GM23248 (cell line): Measurements from ENCODE around the gene OGFOD2. TPM values are rescaled to one million over a fixed set of nuclear protein-coding genes. Genes with fewer than 3 reads are reported as not detected.
A peak's percentile ranks its signal among the peaks of the same experiment; 100 is the strongest.
"Not testable (repeated sequence)": the region's sequence is repeated elsewhere in the genome, so short reads cannot be mapped to it uniquely, and the experiment has no call there.

Experiments used
- DNase-seq: peaks from one replicate; pipeline ENCODE4 v3.0.0-alpha.2; 2015
- H2AFZ ChIP-seq: fragments of 200-600 bp; sonication (generic); 2 replicates; pipeline ENCODE4 v1.6.1; 2016; ENCODE audit warnings: antibody characterized with exemption
- H3F3A ChIP-seq: fragments of 200-600 bp; sonication (generic); 2 replicates; pipeline ENCODE4 v1.6.1; 2016; ENCODE audit warnings: mild to moderate bottlenecking, antibody characterized with exemption, mixed run types; ENCODE audit not compliant: insufficient read depth
- H3K27ac ChIP-seq: fragments of 200-600 bp; sonication (generic); 2 replicates; pipeline ENCODE4 v1.5.1; 2016; ENCODE audit warnings: mild to moderate bottlenecking
- H3K27me3 ChIP-seq: fragments of 200-600 bp; sonication (generic); replicated peaks from 2 replicates; pipeline ENCODE4 v1.6.1; 2016; ENCODE audit warnings: mild to moderate bottlenecking; ENCODE audit not compliant: insufficient read depth
- H3K36me3 ChIP-seq: fragments of 200-600 bp; sonication (generic); 2 replicates; pipeline ENCODE4 v1.6.1; 2016; ENCODE audit warnings: low read depth, mild to moderate bottlenecking
- H3K4me1 ChIP-seq: fragments of 200-600 bp; sonication (generic); 2 replicates; pipeline ENCODE4 v1.6.1; 2016; ENCODE audit warnings: mild to moderate bottlenecking; ENCODE audit not compliant: insufficient read depth
- H3K4me2 ChIP-seq: fragments of 200-600 bp; sonication (generic); one replicate; pipeline ENCODE4 v1.6.1; 2016; ENCODE audit warnings: mild to moderate bottlenecking; ENCODE audit not compliant: unreplicated experiment
- H3K4me3 ChIP-seq: fragments of 200-600 bp; sonication (generic); 2 replicates; pipeline ENCODE4 v1.5.1; 2016; ENCODE audit warnings: mild to moderate bottlenecking
- H3K79me2 ChIP-seq: fragments of 200-600 bp; sonication (generic); 2 replicates; pipeline ENCODE4 v1.6.1; 2016; ENCODE audit warnings: mild to moderate bottlenecking; ENCODE audit not compliant: insufficient read depth
- H3K9ac ChIP-seq: fragments of 200-600 bp; sonication (generic); 2 replicates; pipeline ENCODE4 v1.6.1; 2016; ENCODE audit warnings: mild to moderate bottlenecking
- H3K9me2 ChIP-seq: fragments of 200-600 bp; sonication (generic); 2 replicates; pipeline ENCODE4 v1.6.1; 2016; ENCODE audit warnings: mixed run types, mild to moderate bottlenecking, moderate library complexity; ENCODE audit not compliant: insufficient read depth
- H3K9me3 ChIP-seq: fragments of 200-600 bp; sonication (generic); one replicate; pipeline ENCODE4 v1.6.1; 2017; ENCODE audit warnings: low read depth
- H4K20me1 ChIP-seq: fragments of 200-600 bp; sonication (generic); 2 replicates; pipeline ENCODE4 v1.6.0; 2016; ENCODE audit not compliant: insufficient read depth
- EZH2 ChIP-seq: fragments of 200-600 bp; sonication (generic); IDR thresholded peaks from 2 replicates; pipeline ENCODE4 v1.6.1; 2018; ENCODE audit warnings: antibody characterized with exemption, mild to moderate bottlenecking; ENCODE audit not compliant: insufficient read depth, poor library complexity, severe bottlenecking
- EZH2phosphoT487 ChIP-seq: fragments of 200-600 bp; sonication (generic); IDR thresholded peaks from 2 replicates; pipeline ENCODE4 v1.6.1; 2018; ENCODE audit warnings: antibody characterized with exemption, moderate library complexity, mild to moderate bottlenecking, low read depth; ENCODE audit not compliant: insufficient read depth
- WGBS, 2 experiments: methylation state at CpG; one replicate each; pipeline ENCODE4 v1.1.6; 2015 to 2017; ENCODE audit warnings: low lambda C conversion rate in 2 of 2, low coverage in 1 of 2; ENCODE audit errors: missing lambda C conversion rate in 2 of 2; 5-methylcytosine and 5-hydroxymethylcytosine counted together
- in situ Hi-C: fragments of 300-500 bp; cut with MboI; formaldehyde crosslinking; loops from 2 replicates; pipeline ENCODE4 v1.15.0; 2020
- polyA plus RNA-seq: library from polyadenylated mRNA; unstranded; fragments of >200 nt; fragmentation: Nextera tagmentation; extraction: Ambion mirVana; gene quantifications from 2 replicates; pipeline ENCODE4 v1.2.1, GENCODE V29; 2016
- total RNA-seq: library from RNA; depleted of rRNA; stranded (reverse); fragments of >200 nt; shearing (Covaris generic); gene quantifications from 2 replicates; pipeline ENCODE4 v1.2.3, GENCODE V29; 2014

Gene OGFOD2
- total and polyA plus RNA-seq, 2 experiments from 2014 or later = 11.9 to 12.8 TPM

DNA sequence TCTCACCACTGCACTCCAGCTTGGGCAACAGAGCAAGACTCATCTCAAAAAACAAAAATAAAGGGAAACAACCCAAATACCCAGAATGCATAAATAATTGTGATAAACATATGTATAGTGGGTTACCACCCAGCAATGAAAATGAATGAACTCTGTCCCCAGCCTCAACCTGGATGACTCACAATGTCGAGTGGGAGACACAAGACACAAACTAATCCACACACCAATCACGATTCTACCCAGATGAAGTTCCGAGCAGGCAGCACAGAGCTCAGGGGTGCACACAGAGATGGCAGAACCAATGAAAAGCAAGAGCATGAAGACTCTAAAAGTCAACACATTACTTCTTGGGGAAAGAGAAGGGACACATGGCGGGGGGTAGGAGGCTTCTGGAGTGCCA lies 35.9 kb upstream of the OGFOD2 start:
- no peaks in the 10 kb centered on the region for H3K79me2 ChIP-seq
- DNase-seq = no peak
- H3K9ac ChIP-seq = no peak overlapping the region
- H3K27me3 ChIP-seq = no peaks in the 10 kb centered on the region
- no peak overlapping the region for H2AFZ ChIP-seq
- in situ Hi-C loops = no loop called here
- H3K36me3 ChIP-seq = no peaks in the 10 kb centered on the region
- no peaks in the 10 kb centered on the region for H3K9me2 ChIP-seq
- 87 to 93% methylated on average over 4 of the region's 4 CpGs for WGBS, 2 experiments
- no peak overlapping the region for H3K4me3 ChIP-seq
- no peak overlapping the region for H3K4me2 ChIP-seq
- H3K9me3 ChIP-seq = no peaks in the 10 kb centered on the region
- H3K27ac ChIP-seq = no peak overlapping the region
- H4K20me1 ChIP-seq = no peaks in the 10 kb centered on the region
- TF ChIP-seq EZH2 (no peak), EZH2phosphoT487 (no peak)
- H3F3A ChIP-seq = no peaks in the 10 kb centered on the region
- no peaks in the 10 kb centered on the region; the same call in 1 of the 2 replicates for H3K4me1 ChIP-seq

GRCh38 chr12:122941351-122941750 lies 33.7 kb upstream of the OGFOD2 start:
- not testable (repeated sequence) for H3K9ac ChIP-seq
- WGBS, 2 experiments = 91 to 92% methylated on average over 4 to 5 of the region's 5 CpGs

GRCh38 chr12:122942637-122943036 lies 32.4 kb upstream of the OGFOD2 start:
- H4K20me1 ChIP-seq = no peaks in the 10 kb centered on the region
- H3K27ac ChIP-seq = no peak overlapping the region
- no peaks in the 10 kb centered on the region for H3K79me2 ChIP-seq
- no peak overlapping the region for H2AFZ ChIP-seq
- H3K9me2 ChIP-seq = no peaks in the 10 kb centered on the region
- no peak overlapping the region for H3K4me2 ChIP-seq
- H3K9me3 ChIP-seq = no peaks in the 10 kb centered on the region
- no peaks in the 10 kb centered on the region for H3K36me3 ChIP-seq
- H3K4me1 ChIP-seq = peaks cover 28% of the 10 kb centered on the region
- 93 to 100% methylated on average over 2 of the region's 2 CpGs for WGBS, 2 experiments
- in situ Hi-C loops = no loop called here
- no peak for TF ChIP-seq EZH2phosphoT487
- TF ChIP-seq EZH2 = no peak
- H3K27me3 ChIP-seq = no peaks in the 10 kb centered on the region
- H3F3A ChIP-seq = peaks cover 6% of the 10 kb centered on the region
- DNase-seq = no peak
- H3K9ac ChIP-seq = no peak overlapping the region
- no peak overlapping the region for H3K4me3 ChIP-seq

More at GRCh38 chr12:122941351-122941750, 33.7 kb upstream of the OGFOD2 start:
- H4K20me1 ChIP-seq, H3K9me3 ChIP-seq, H3F3A ChIP-seq, H3K9me2 ChIP-seq, H3K27ac ChIP-seq, H3K36me3 ChIP-seq, H3K27me3 ChIP-seq, H3K4me2 ChIP-seq, H2AFZ ChIP-seq, in situ Hi-C loops, H3K79me2 ChIP-seq, H3K4me3 ChIP-seq: not testable (repeated sequence)
- H3K4me1 ChIP-seq = peaks cover 17% of the 10 kb centered on the region
- DNase-seq = peak; percentile 30

DNA sequence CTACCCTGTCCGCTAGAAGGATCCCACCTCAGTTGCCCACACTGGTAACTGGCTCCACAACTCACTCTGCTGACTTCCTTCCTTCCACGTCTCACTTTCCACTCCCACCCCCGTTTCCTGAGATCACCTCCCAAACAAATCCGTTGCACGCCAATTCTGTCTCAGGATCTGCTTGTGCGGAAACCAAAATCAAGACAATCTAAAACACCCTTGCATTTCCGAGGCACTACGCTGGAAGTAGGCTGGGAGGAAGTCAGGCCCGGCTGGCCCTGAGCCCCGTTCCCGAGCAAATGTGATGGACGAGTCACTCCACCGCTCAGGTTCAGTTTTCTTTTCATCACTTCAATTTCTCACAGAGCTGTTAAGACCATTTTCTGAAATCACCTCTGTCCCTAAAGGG lies 31.8 kb upstream of the OGFOD2 start:
- Histone ChIP-seq H3K27me3 (no peaks in the 10 kb centered on the region), H4K20me1 (no peaks in the 10 kb centered on the region), H3K4me3 (no peak overlapping the region), H3K4me2 (no peak overlapping the region), H3K9me2 (no peaks in the 10 kb centered on the region), H3F3A (peaks cover 6% of the 10 kb centered on the region), H3K9me3 (no peaks in the 10 kb centered on the region), H3K79me2 (no peaks in the 10 kb centered on the region), H3K9ac (no peak overlapping the region), H2AFZ (no peak overlapping the region), H3K27ac (no peak overlapping the region), H3K36me3 (no peaks in the 10 kb centered on the region), H3K4me1 (peaks cover 28% of the 10 kb centered on the region)
- WGBS, 2 experiments = 73 to 78% methylated on average over 13 of the region's 13 CpGs
- peak; percentile 13 for DNase-seq
- in situ Hi-C loops = no loop called here
- no peak for TF ChIP-seq EZH2phosphoT487
- no peak for TF ChIP-seq EZH2
